HepG2 (cell line): ENCODE data around the gene SHPK. TPM values are rescaled to one million over a fixed set of nuclear protein-coding genes. Genes with fewer than 3 reads are reported as not detected.

Experiments
- AKAP8 ChIP-seq: sonication (generic); formaldehyde crosslinking; IDR thresholded peaks from 2 replicates; pipeline ENCODE4 v1.5.1; 2020; ENCODE audit warnings: mild to moderate bottlenecking, missing genetic modification reagents
- ATF4 ChIP-seq, 2 experiments: fragments of 450-650 bp in 1 of 2; sonication (generic) in 1 of 2; formaldehyde crosslinking; IDR thresholded peaks; 2 replicates each; pipeline versions ENCODE4 v1.5.0 to v1.8.0; 2020 to 2022; ENCODE audit warnings: mild to moderate bottlenecking in 1 of 2, missing genetic modification reagents in 1 of 2
- HNRNPLL ChIP-seq: fragments of 200-400 bp; formaldehyde crosslinking; IDR thresholded peaks from 2 replicates; pipeline ENCODE4 v1.6.1; 2017; ENCODE audit warnings: mild to moderate bottlenecking, low read depth, low read length; ENCODE audit not compliant: poor library complexity, severe bottlenecking
- MAX ChIP-seq: IDR thresholded peaks from 2 replicates; pipeline ENCODE4 v1.6.1; 2012; ENCODE audit warnings: inconsistent platforms
- MTA3 ChIP-seq: sonication (generic); formaldehyde crosslinking; IDR thresholded peaks from 2 replicates; pipeline ENCODE4 v1.4.0; 2020; ENCODE audit warnings: missing genetic modification reagents
- ONECUT2 ChIP-seq: sonication (generic); formaldehyde crosslinking; IDR thresholded peaks from 2 replicates; pipeline ENCODE4 v1.4.0; 2020; ENCODE audit warnings: missing genetic modification reagents
- REST ChIP-seq, 2 experiments: IDR thresholded peaks; 2 replicates each; pipeline ENCODE4 v1.6.1; 2011 to 2012; ENCODE audit warnings: low read length in 2 of 2, borderline replicate concordance in 1 of 2, low read depth in 1 of 2, mild to moderate bottlenecking in 1 of 2, moderate library complexity in 1 of 2
- SETDB1 ChIP-seq: sonication (generic); formaldehyde crosslinking; IDR thresholded peaks from 2 replicates; pipeline ENCODE4 v1.5.1; 2020; ENCODE audit warnings: missing genetic modification reagents, mild to moderate bottlenecking, borderline replicate concordance
- TAF1 ChIP-seq: sonication (generic); formaldehyde crosslinking; IDR thresholded peaks from 2 replicates; pipeline ENCODE4 v1.4.0; 2020; ENCODE audit warnings: missing genetic modification reagents
- TAF15 ChIP-seq: fragments of 200-400 bp; formaldehyde crosslinking; IDR thresholded peaks from one replicate; pipeline ENCODE4 v1.6.1; 2018; ENCODE audit warnings: mild to moderate bottlenecking, low read depth, low read length; ENCODE audit not compliant: poor library complexity, severe bottlenecking
- TFDP2 ChIP-seq: sonication (generic); formaldehyde crosslinking; IDR thresholded peaks from 2 replicates; pipeline ENCODE4 v1.4.0; 2020; ENCODE audit warnings: missing genetic modification reagents
- TSC22D2 ChIP-seq: sonication (generic); formaldehyde crosslinking; IDR thresholded peaks from 2 replicates; pipeline ENCODE4 v1.5.1; 2020; ENCODE audit warnings: missing genetic modification reagents, mild to moderate bottlenecking, borderline replicate concordance
- ZBTB2 ChIP-seq: sonication (generic); formaldehyde crosslinking; IDR thresholded peaks from 2 replicates; pipeline ENCODE4 v1.8.0; 2022; ENCODE audit warnings: low read depth, missing genetic modification reagents
- ZC3H4 ChIP-seq: sonication (generic); formaldehyde crosslinking; IDR thresholded peaks from 2 replicates; pipeline ENCODE4 v1.4.0; 2020; ENCODE audit warnings: missing genetic modification reagents, borderline replicate concordance
- ZNF724P ChIP-seq: sonication (generic); formaldehyde crosslinking; IDR thresholded peaks from 2 replicates; pipeline ENCODE4 v1.8.0; 2022; ENCODE audit warnings: missing genetic modification reagents, borderline replicate concordance
- polyA plus RNA-seq, 8 experiments: library from polyadenylated mRNA; depleted of rRNA in 3 of 8; stranded (reverse) in 7 of 8; unstranded in 1 of 8; fragments of >200 nt; fragmentation: Illumina TruSeq in 4 of 8; extraction: Trizol in 4 of 8; gene quantifications; 2 replicates each; pipeline versions ENCODE4 v1.2.1 to v1.2.3, GENCODE V29; 2011 to 2016; ENCODE audit warnings: low read depth in 4 of 8, missing spikeins in 1 of 8, mixed read lengths in 1 of 8; ENCODE audit not compliant: insufficient read depth in 1 of 8
- total RNA-seq, 5 experiments: library from RNA; depleted of rRNA; stranded (reverse); fragments of >200 nt; fragmentation: Illumina TruSeq; extraction: Trizol; gene quantifications; 2 replicates each; pipeline ENCODE4 v1.2.3, GENCODE V29; 2016; ENCODE audit warnings: low read depth in 1 of 5
- TF ChIP-seq, protein P1 (sequence below): sonication (generic); formaldehyde crosslinking; IDR thresholded peaks from 2 replicates; pipeline ENCODE4 v1.8.0; 2022; ENCODE audit warnings: missing genetic modification reagents, mild to moderate bottlenecking, inconsistent platforms, borderline replicate concordance

SHPK gene
- total and polyA plus RNA-seq, 2 of the 13 experiments (the other 11 are each of a cell fraction or from before 2014, with no cell fraction given) = 16.2 to 30.9 TPM

DNA sequence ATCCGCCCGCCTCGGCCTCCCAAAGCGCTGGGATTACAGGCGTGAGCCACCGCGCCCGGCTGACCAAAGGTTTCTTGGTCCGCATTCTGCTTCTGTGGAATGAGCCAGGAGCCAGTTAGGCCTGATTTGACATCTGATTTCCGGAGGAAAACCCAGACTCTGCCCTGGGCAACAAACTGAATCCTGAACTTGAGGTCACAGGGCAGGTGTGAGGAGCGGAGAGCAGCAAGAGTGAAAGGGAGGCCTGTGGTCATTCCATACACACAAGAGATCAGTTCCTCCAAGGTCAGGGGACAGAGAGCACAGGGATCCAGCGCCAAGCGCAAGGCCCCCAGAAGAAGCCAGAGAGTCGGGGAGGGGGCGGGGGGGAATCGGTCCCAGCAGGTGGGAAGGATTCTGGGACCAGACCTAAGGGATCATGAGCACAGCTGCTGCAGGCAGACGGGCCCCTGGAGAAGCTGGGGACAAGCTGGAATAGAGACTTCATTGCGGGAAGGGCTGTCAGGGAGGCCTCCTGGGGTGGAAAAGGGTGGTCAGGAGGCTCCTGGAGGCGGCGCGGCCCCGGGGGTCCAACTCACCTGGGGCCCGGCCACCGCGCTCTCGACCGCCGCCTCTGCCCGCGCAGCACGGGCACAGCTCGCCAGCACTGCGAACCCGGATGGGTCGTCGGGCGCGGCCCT lies 436 bp downstream of the SHPK start (continued):
- no peak for TF ChIP-seq REST (IDR thresholded peaks at IDR 0.05; ENCODE audit: borderline replicate concordance in 1 of 2, low read depth in 1 of 2, low read length in 2 of 2)
- 0 out of 2 replicates have a peak, but pooled peaks have one; percentile 26 for TF ChIP-seq ZBTB2 (CRISPR knock-in tag)
- TF ChIP-seq, protein P1, sequence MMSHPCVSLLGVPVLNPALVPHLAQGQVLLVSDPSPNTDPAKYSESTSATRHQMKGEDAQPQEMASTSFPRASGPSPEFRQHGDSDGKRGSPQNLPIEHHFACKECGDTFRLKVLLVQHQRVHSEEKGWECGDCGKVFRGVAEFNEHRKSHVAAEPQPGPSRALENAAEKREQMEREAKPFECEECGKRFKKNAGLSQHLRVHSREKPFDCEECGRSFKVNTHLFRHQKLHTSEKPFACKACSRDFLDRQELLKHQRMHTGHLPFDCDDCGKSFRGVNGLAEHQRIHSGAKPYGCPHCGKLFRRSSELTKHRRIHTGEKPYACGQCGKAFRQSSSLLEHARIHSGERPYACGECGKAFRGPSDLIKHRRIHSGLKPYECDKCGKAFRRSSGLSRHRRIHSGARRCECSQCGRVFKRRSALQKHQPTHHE (CRISPR knock-in tag) = no peak
- TF ChIP-seq TAF1 (CRISPR knock-in tag) = no peak
- TF ChIP-seq MTA3 (CRISPR knock-in tag) = no peak
- 0 out of 2 replicates have a peak, but pooled peaks have one; percentile 7 for TF ChIP-seq ZNF724P (CRISPR knock-in tag)
- TF ChIP-seq HNRNPLL = no peak
- TF ChIP-seq TSC22D2 = no peak
- TF ChIP-seq AKAP8 (CRISPR knock-in tag) = no peak
- TF ChIP-seq TFDP2 (CRISPR knock-in tag) = no peak
- no peak for TF ChIP-seq TAF15
- TF ChIP-seq SETDB1 (CRISPR knock-in tag) = no peak
- TF ChIP-seq ATF4 (CRISPR knock-in tag; IDR thresholded peaks at IDR 0.05) = 0 out of 4 replicates have a peak, but pooled peaks of 1 of the 2 experiments have one; percentile 37
- no peak for TF ChIP-seq ZC3H4 (CRISPR knock-in tag)
- peak; percentile 23; the same call in 1 of the 2 replicates for TF ChIP-seq MAX
- no peak for TF ChIP-seq ONECUT2 (CRISPR knock-in tag)
